Dermis blood vessel endothelial cell (primary cell): ENCODE measurements around the gene OLFML1. TPM values are rescaled to one million over a fixed set of nuclear protein-coding genes. Genes with fewer than 3 reads are reported as not detected.

Source experiments
- DNase-seq: peaks from one replicate; pipeline ENCODE4 v3.0.0; 2010
- total RNA-seq: library from RNA; depleted of rRNA; stranded (reverse); fragments of >200 nt; gene quantifications from 2 replicates; pipeline ENCODE4 v1.2.3, GENCODE V29; 2014

OLFML1 gene
- 0.65 TPM in 1 of 2 replicates, not detected in the other for total RNA-seq

GRCh38 chr11:7485186-7486097 is at the start of gene OLFML1:
TSS of gene OLFML1 (plus strand) at chr11:7485506. CDS start at chr11:7485876, 370 bp downstream.
- no peak for DNase-seq

- DNase-seq = no peak
These were observed 49.2 kb upstream of the OLFML1 start for GRCh38 chr11:7436146-7436545.

- DNase-seq = peak; percentile 17
These were observed 48.6 kb upstream of the OLFML1 start for GRCh38 chr11:7436657-7437056.

- DNase-seq = no peak
These were observed 47.6 kb upstream of the OLFML1 start for GRCh38 chr11:7437696-7438095.

GRCh38 chr11:7439746-7440320 is 45.5 kb upstream of the OLFML1 start:
- no peak for DNase-seq

GRCh38 chr11:7442588-7443215 is 42.6 kb upstream of the OLFML1 start:
- DNase-seq = peak; percentile 74

GRCh38 chr11:7444091-7444981 is 41.0 kb upstream of the OLFML1 start:
- DNase-seq = no peak

GRCh38 chr11:7445564-7445963 is 39.7 kb upstream of the OLFML1 start:
- DNase-seq = no peak

- DNase-seq = no peak
These were observed 37.1 kb upstream of the OLFML1 start for GRCh38 chr11:7448201-7448600.

GRCh38 chr11:7449211-7449840 is 36.0 kb upstream of the OLFML1 start:
- DNase-seq = no peak

GRCh38 chr11:7449841-7450214 is 35.5 kb upstream of the OLFML1 start:
- DNase-seq = no peak

- peak; percentile 6 for DNase-seq
These were observed 34.5 kb upstream of the OLFML1 start for GRCh38 chr11:7450836-7451235.

- no peak for DNase-seq
These were observed 33.8 kb upstream of the OLFML1 start for GRCh38 chr11:7451520-7451919.

GRCh38 chr11:7451952-7452494 is 33.3 kb upstream of the OLFML1 start:
- DNase-seq = no peak

- DNase-seq = no peak
These were observed 30.5 kb upstream of the OLFML1 start for GRCh38 chr11:7454854-7455253.

- DNase-seq = no peak
These were observed 28.1 kb upstream of the OLFML1 start for GRCh38 chr11:7457211-7457610.

- DNase-seq = no peak
These were observed 22.6 kb upstream of the OLFML1 start for GRCh38 chr11:7462706-7463105.

- no peak for DNase-seq
These were observed 17.7 kb upstream of the OLFML1 start for GRCh38 chr11:7467652-7468051.

GRCh38 chr11:7469351-7469865 is 15.9 kb upstream of the OLFML1 start:
- no peak for DNase-seq

GRCh38 chr11:7471071-7471470 is 14.2 kb upstream of the OLFML1 start:
- DNase-seq = no peak

- no peak for DNase-seq
These were observed 11.6 kb upstream of the OLFML1 start for GRCh38 chr11:7473717-7474116.

GRCh38 chr11:7480113-7480512 is 5.2 kb upstream of the OLFML1 start:
- DNase-seq = no peak
